Activated naive CD4-positive, alpha-beta T cell treated with anti-CD3 and anti-CD28 coated beads for 36 hours (primary cell): Measurements from ENCODE around the gene ARHGAP23. TPM values are rescaled to one million over a fixed set of nuclear protein-coding genes. Genes with fewer than 3 reads are reported as not detected.

Experiments
- CTCF ChIA-PET: fragments of 350-600 bp; sonication (Branson Sonifier 250); formaldehyde crosslinking; loops from one replicate; lab custom pipeline; 2021; ENCODE audit warnings: antibody characterized with exemption; lab: Charles Lee
- DNase-seq: peaks from one replicate; pipeline ENCODE4 v3.0.0-alpha.2; 2020
- H3K27ac Mint-ChIP-seq: one replicate; pipeline ENCODE4 v1.8.0; 2021; ENCODE audit warnings: mild to moderate bottlenecking, mixed read lengths
- H3K27me3 Mint-ChIP-seq: one replicate; pipeline ENCODE4 v1.8.0; 2021; ENCODE audit warnings: low read depth, mixed read lengths
- H3K36me3 Mint-ChIP-seq: one replicate; pipeline ENCODE4 v1.8.0; 2021; ENCODE audit warnings: low read depth, mixed read lengths
- H3K4me1 Mint-ChIP-seq: one replicate; pipeline ENCODE4 v1.8.0; 2021; ENCODE audit warnings: low read depth, mixed read lengths
- H3K4me3 Mint-ChIP-seq: one replicate; pipeline ENCODE4 v1.8.0; 2021; ENCODE audit warnings: mild to moderate bottlenecking, moderate library complexity, mixed read lengths
- H3K9me3 Mint-ChIP-seq: one replicate; pipeline ENCODE4 v1.8.0; 2021; ENCODE audit warnings: mixed read lengths
- intact Hi-C: fragments of 100-400 bp; cut with micrococcal nuclease; formaldehyde crosslinking; loops from one replicate; pipeline ENCODE4 v1.15.1; 2023
- total RNA-seq, 2 experiments: library from RNA; stranded (reverse); gene quantifications; one replicate each; pipeline ENCODE4 v1.2.3, GENCODE V29; 2021

Gene ARHGAP23
- total RNA-seq, 2 experiments from 2014 or later, result 0.52 to 1.0 TPM

DNA sequence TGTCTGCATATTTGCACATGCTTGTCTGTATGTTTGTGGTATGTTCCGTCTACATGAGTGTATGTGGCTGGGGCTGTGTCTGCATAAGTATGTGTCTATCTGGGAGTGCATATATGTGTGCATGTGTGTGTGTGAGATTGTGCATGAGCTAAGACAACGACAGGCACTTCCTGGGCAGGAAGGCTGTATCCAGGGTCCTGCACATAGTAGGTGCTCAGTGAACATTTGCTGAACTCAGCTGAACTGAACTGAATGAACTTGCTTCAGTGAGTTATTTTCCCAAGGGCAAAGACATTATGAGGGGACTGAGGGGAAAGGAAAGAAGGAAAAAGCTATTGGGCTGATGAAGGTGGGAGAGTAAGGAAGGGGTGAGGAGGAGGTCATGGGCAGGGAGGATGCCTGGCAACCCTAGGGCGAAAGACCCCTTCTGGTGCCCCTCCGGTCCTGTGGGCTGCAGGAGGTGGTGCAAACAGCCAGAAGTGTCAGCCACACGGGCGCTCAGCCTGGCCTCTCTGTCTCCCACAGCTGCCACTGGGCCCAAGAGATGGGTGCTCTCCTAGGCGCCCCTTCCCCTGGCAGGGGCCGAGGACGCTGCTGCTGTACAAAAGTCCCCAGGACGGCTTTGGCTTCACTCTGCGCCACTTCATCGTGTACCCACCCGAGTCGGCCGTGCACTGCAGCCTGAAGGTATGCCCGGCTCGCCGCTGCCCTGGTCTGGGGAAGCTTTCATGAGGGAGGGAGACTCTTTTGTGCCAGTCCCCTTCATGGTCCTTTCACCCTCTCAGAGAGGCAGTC, 29.5 kb downstream of the ARHGAP23 start:
- Mint-ChIP-seq H3K27ac (no peak overlapping the region), H3K9me3 (no peaks in the 10 kb centered on the region)
- CTCF ChIA-PET, result interaction anchor here (1.3 kb wide), 1 partner anchor 14 kb away, joined by 5 read pairs; no protein-coding TSS in a partner anchor

DNA sequence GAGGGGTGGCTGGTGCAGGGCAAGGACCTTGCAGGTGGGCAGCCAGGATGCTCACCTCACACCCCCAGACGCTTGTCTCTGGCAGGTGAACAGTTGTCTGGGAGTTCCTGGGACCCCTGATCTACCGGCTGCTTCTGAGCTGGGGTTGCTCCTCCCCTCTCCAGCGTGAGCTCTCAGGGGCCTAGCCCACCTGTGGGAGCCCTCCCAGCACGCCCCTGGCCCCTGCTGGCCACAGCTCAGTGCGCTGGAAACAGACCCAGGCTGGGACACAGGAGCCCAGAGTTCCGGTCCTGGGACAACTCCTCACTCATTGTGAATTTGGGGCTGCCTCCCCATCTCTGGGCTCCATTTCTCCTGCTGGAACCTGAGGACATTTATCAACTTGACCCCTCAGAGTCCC, 30.3 kb downstream of the ARHGAP23 start:
- no peaks in the 10 kb centered on the region for H3K36me3 Mint-ChIP-seq
- intact Hi-C loops, result no loop called here
- peaks cover 13% of the 10 kb centered on the region for H3K27me3 Mint-ChIP-seq
- H3K27ac Mint-ChIP-seq, result no peak overlapping the region
- H3K4me3 Mint-ChIP-seq, result no peak overlapping the region
- H3K9me3 Mint-ChIP-seq, result no peaks in the 10 kb centered on the region
- peaks cover 3% of the 10 kb centered on the region for H3K4me1 Mint-ChIP-seq
- CTCF ChIA-PET, result interaction anchor here (1.3 kb wide), 1 partner anchor 15 kb away, joined by 5 read pairs; no protein-coding TSS in a partner anchor
- no peak for DNase-seq

More for the DNA sequence above, 29.5 kb downstream of the ARHGAP23 start:
- Mint-ChIP-seq H3K4me1 (peaks cover 10% of the 10 kb centered on the region), H3K27me3 (peaks cover 20% of the 10 kb centered on the region), H3K4me3 (no peak overlapping the region), H3K36me3 (no peaks in the 10 kb centered on the region)
- intact Hi-C loops, result no loop called here
- DNase-seq, result no peak

DNA sequence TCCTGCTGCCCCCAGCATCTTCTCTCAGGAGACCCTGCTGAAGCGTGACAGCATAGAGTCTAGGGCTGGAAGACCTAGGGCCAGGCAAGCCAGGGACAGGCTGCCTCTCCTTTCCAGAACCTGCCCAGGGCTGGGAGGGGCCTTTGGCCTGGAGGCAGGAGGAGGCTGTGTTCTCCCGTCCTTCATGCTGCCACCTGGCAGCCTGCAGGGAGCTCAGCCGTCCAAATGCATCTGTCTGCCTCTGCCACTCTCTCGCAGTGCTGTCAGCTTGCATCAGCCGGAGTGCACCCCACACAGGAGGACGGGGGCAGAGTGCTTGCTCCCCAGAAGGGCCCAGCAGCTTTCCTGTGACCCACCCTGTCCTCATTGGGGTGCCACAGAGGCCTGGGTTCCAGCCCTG, 31.3 kb downstream of the ARHGAP23 start:
- no peak for DNase-seq
- CTCF ChIA-PET, result interaction anchor here (0.6 kb wide), 1 partner anchor 136 kb away, joined by 4 read pairs; no protein-coding TSS in a partner anchor
- H3K9me3 Mint-ChIP-seq, result no peaks in the 10 kb centered on the region
- peaks cover 8% of the 10 kb centered on the region for H3K27me3 Mint-ChIP-seq
- H3K4me3 Mint-ChIP-seq, result no peak overlapping the region
- peaks cover 3% of the 10 kb centered on the region for H3K4me1 Mint-ChIP-seq
- H3K36me3 Mint-ChIP-seq, result no peaks in the 10 kb centered on the region
- intact Hi-C loops, result no loop called here
- H3K27ac Mint-ChIP-seq, result no peak overlapping the region

DNA sequence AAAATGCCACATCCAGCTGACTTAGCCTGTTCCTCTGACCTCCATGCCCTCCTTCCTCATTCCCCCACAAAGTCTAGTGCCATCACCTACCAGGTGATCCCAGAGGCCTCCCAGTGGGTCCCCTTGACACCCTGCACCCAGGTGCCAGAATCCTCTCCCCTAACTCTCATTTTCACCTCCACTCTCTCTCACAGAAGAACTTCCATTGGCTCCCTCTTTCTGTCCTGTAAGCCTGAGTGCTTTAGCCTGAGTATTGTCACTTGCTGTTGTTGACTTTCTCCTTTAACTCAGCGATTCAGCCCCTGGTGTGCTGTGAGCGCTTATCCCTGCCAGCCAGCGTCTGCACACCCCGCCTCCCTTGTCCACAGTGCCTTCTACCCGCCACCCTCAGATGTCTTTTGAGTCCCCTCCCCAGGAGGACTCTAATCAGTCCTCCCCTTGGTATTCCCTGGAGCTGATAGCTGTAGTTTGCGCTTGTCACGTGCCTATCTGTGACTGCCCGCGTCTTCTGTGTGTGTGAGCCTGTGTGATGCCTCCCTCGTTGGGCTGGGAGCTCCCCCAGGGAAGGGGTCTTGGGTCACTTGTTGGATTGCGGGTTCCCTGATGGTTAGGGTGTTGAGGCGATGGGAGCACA, 31.9 kb downstream of the ARHGAP23 start:
- no peak overlapping the region for H3K4me3 Mint-ChIP-seq
- peaks cover 2% of the 10 kb centered on the region for H3K27me3 Mint-ChIP-seq
- intact Hi-C loops, result no loop called here
- H3K27ac Mint-ChIP-seq, result no peak overlapping the region
- CTCF ChIA-PET, result no interaction called here
- H3K9me3 Mint-ChIP-seq, result no peaks in the 10 kb centered on the region
- H3K4me1 Mint-ChIP-seq, result no peaks in the 10 kb centered on the region
- no peak for DNase-seq
- H3K36me3 Mint-ChIP-seq, result no peaks in the 10 kb centered on the region

DNA sequence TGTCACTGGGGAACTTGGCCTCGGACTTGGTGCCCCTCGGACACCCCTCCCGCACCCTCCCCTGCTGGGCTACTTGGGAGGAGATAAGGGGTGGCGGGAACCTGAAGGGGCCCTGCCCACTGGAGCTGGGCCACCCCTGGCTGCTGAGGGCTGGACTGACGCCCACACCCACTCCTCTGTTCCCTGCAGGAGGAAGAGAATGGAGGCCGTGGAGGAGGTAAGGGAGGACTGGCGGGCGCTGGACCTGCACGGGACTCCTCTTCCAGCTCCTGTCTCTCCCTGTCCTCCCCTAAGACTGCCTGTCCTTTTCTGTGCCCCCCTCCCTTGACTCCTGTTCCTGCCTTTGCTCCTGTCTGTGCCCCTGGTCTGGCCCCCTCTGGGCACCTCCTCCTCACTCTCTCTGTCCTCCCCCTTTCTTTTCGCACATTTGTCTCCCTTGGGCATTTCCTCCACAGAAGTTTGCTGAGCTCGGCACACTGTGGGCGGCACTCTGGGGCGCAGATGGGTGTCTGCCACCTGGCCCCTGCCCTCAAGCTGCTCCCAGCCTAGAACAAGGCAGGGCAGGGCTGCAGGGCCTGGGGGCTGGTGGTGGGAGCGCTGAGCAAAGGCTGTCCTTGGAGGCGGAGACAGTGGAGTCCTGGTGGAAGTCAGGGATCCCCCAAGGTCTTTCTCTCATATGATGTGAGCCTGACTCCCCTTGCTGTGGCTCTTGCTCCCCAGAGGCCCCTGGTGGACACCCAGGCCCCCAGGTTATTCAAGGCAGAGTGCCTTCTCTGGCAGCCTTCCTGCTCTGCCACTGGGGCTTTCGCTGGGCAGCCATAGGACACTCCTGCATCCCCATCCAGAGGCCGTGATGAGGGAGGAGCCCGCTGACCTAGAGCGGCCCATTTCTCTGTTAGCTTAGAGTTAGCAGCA, 32.7 kb downstream of the ARHGAP23 start:
- DNase-seq, result no peak
- CTCF ChIA-PET, result no interaction called here
- intact Hi-C loops, result no loop called here
- Mint-ChIP-seq H3K9me3 (no peaks in the 10 kb centered on the region), H3K36me3 (no peaks in the 10 kb centered on the region), H3K27ac (no peak overlapping the region), H3K4me3 (no peak overlapping the region), H3K27me3 (peaks cover 2% of the 10 kb centered on the region), H3K4me1 (no peaks in the 10 kb centered on the region)

DNA sequence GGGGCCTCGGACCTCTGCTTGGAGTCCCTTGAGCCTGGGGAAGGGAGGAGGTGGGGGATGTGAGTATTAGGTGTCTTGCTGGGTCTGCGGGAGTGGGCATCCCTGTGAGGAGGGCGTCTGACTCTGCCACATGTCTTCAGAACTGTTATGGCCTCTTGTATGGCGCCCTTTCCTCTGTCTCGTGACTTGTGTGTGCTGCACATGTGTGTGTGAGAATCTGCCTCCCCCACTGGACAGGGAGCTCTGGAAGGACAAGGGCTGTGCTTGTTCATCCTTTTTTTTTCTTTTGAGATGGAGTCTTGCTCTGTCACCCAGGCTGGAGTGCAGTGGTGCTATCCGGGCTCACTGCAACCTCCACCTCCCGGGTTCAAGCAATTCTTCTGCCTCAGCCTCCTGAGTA, 33.4 kb downstream of the ARHGAP23 start:
- CTCF ChIA-PET, result no interaction called here
- no peaks in the 10 kb centered on the region for H3K4me1 Mint-ChIP-seq
- no peaks in the 10 kb centered on the region for H3K36me3 Mint-ChIP-seq

DNA sequence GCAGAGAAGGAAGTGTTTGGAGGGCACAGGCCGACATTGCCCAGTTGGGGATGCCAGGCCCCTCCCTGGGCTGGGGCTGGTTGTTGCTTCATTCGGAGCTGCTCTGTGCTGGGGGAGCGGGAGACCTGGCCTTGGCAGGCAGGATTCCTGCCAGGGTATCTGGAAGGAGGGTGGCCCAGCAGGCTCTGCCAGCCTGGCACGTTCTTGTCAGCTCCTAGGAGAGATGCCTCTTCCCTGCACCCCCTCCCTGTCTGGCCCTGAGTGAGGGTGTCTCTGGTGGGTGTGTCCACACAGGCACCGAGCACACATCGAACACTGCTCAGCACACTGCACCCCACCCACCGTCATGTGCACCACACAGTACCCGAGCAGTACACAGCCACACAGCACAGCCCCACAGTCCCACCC, 35.2 kb downstream of the ARHGAP23 start:
- no peak for DNase-seq
- intact Hi-C loops, result no loop called here
- no peaks in the 10 kb centered on the region for H3K9me3 Mint-ChIP-seq
- CTCF ChIA-PET, result no interaction called here
- no peaks in the 10 kb centered on the region for H3K27me3 Mint-ChIP-seq
- H3K4me3 Mint-ChIP-seq, result no peak overlapping the region
- no peaks in the 10 kb centered on the region for H3K4me1 Mint-ChIP-seq
- no peak overlapping the region for H3K27ac Mint-ChIP-seq
- no peaks in the 10 kb centered on the region for H3K36me3 Mint-ChIP-seq

More for the DNA sequence above, 33.4 kb downstream of the ARHGAP23 start:
- intact Hi-C loops, result no loop called here
- Mint-ChIP-seq H3K4me3 (no peak overlapping the region), H3K27me3 (peaks cover 2% of the 10 kb centered on the region), H3K27ac (no peak overlapping the region), H3K9me3 (no peaks in the 10 kb centered on the region)
- DNase-seq, result no peak

DNA sequence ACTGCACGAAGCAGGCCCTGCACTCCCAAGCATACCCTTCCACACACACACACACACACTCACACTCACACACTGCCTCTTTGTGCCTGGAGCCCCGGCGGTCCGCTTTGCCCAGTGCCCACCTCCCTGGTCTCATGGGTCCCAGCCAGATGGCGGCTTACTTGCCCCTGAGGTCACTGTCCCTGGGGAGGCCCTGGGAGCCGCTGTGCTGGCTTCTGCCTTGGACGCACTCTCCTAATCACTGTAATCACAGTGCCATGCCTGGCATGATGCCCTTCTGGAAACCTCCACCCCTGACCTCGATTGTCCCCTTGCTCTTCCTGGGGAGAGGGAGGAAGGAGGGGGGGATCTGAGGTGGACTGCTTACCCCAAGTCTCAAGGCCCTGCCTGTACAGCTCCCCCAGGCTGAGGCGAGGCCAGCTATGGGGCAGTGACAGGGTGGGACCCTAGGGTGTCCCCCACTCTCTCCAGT, 36.0 kb downstream of the ARHGAP23 start:
- no peaks in the 10 kb centered on the region for H3K9me3 Mint-ChIP-seq
- DNase-seq, result no peak
- CTCF ChIA-PET, result no interaction called here

DNA sequence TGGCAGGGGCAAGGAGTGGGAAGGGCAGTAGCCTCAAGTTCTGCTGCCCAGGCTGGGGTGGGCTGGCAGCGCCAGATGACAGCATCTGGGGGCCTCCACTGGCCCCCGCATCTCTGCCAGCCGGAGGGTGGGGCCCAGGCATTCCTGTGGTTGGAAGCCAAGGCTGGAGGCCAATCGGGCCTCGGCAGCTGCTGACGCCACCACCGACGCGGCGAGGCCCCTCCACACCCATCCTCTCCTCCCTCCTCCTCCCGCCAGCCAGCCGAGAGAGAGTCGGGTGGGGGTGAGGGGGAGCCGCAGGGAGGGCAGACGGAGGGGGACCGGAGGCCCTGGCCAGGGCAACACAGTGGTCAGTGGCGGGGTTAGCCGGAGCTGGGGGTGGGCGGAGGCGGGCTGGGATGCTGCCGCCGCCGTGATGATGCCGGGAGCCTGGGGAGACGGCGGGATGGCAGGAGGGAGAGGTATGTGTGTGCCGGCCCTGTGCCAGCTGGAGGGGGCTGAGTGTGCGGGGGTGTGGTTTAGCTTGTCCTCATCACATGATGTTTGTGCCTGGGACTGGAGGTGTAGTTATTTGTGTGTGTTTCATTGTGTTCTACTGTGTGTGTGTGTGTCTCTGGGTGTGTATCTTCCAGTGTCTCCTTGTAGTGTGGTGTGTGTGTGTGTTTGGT, 36.6 kb downstream of the ARHGAP23 start:
- Mint-ChIP-seq H3K36me3 (no peaks in the 10 kb centered on the region), H3K9me3 (no peaks in the 10 kb centered on the region), H3K27me3 (no peaks in the 10 kb centered on the region), H3K27ac (no peak overlapping the region), H3K4me1 (no peaks in the 10 kb centered on the region), H3K4me3 (no peak overlapping the region)
- no peak for DNase-seq
- intact Hi-C loops, result no loop called here
- CTCF ChIA-PET, result no interaction called here

More for the DNA sequence above, 36.0 kb downstream of the ARHGAP23 start:
- H3K36me3 Mint-ChIP-seq, result no peaks in the 10 kb centered on the region
- intact Hi-C loops, result no loop called here
- H3K4me1 Mint-ChIP-seq, result no peaks in the 10 kb centered on the region
- no peak overlapping the region for H3K4me3 Mint-ChIP-seq
- no peak overlapping the region for H3K27ac Mint-ChIP-seq
- no peaks in the 10 kb centered on the region for H3K27me3 Mint-ChIP-seq

DNA sequence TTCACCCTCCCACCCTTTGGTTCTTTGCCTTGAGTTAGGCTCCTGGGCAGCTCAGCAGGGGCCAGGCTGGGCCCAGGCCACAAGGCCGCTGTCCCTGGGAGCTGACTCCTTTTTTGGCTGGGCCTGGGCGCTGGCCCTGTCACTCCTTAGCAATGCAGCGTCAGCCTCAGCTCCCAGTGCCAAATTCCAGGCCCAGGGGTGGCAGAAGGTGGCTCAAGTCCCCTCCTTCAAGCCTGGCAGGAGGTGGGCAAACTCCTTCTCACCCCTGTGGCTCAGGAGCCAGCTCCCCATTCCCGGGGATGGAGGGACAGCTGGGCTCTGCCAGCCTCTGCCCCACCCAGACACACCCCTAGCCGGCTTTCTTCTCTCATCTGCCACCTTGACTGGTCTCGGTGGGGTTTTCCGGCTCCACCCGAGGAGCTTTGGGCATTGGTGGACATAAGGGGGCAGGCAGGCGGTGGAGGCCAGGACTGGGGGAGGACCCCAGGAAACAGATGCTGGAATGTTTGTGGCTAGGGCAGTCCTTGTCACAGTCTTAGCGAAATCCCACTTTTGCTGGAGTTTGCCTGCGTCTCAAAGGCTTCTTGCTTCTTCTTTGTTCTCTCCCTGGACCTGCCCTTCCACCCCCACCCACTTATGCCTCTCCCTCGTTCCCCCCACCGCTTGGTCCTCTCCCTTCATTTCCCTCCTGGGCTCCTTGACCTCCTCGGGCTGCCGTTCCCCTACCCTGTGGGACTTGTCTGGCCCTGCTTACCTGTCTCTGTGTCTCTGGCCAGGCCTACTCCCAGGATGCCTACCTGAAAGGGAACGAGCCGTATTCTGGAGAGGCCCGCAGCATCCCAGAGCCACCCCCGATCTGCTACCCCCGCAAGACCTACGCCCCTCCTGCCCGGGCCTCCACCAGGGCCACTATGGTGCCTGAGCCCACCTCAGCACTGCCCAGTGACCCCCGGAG, 37.4 kb downstream of the ARHGAP23 start:
- intact Hi-C loops, result no loop called here
- CTCF ChIA-PET, result no interaction called here
- Mint-ChIP-seq H3K9me3 (no peaks in the 10 kb centered on the region), H3K4me3 (no peak overlapping the region), H3K27me3 (no peaks in the 10 kb centered on the region), H3K36me3 (no peaks in the 10 kb centered on the region), H3K4me1 (no peaks in the 10 kb centered on the region), H3K27ac (no peak overlapping the region)
- DNase-seq, result no peak
